Measurements from ENCODE around the gene PGLYRP4. TPM values are rescaled to one million over a fixed set of nuclear protein-coding genes. Genes with fewer than 3 reads are reported as not detected.

Gene PGLYRP4
- total RNA-seq, 1 experiment from 2014 or later = not detected

- no peak for DNase-seq (ENCODE audit: low spot score)
These were observed 30.9 kb upstream of the PGLYRP4 start for GRCh38 chr1:153379591-153379990.

GRCh38 chr1:153375511-153375910, 26.9 kb upstream of the PGLYRP4 start, which contains the start of gene S100A12:
Gene S100A12 (minus strand): TSS chr1:153375621. CDS start chr1:153374592, 1,029 bp downstream.
- DNase-seq (ENCODE audit: low spot score) = no peak

DNA sequence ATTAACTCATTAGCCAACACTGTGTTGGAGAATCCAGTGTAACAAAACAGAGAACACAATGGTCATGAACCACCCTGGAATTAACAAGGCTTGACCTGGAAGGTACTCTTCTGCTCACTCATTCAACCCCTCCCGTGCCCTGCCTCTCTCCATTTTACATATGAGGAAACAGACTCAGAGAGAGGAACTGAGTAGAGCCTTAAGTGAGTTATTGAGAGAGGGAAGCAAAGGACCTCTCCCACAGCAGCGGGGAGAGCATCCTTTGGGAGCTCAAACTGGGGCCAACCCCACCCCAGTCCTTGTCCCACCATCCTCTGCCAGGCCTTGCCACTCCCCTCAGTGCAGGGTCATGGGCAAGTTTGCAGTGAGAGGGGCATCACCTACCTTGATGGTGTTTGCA, 25.4 kb upstream of the PGLYRP4 start:
- DNase-seq (ENCODE audit: low spot score) = no peak

GRCh38 chr1:153372571-153372970, 23.9 kb upstream of the PGLYRP4 start:
- DNase-seq (ENCODE audit: low spot score) = no peak

- DNase-seq (ENCODE audit: low spot score) = no peak
These were observed 22.6 kb upstream of the PGLYRP4 start for GRCh38 chr1:153371231-153371630.

DNA sequence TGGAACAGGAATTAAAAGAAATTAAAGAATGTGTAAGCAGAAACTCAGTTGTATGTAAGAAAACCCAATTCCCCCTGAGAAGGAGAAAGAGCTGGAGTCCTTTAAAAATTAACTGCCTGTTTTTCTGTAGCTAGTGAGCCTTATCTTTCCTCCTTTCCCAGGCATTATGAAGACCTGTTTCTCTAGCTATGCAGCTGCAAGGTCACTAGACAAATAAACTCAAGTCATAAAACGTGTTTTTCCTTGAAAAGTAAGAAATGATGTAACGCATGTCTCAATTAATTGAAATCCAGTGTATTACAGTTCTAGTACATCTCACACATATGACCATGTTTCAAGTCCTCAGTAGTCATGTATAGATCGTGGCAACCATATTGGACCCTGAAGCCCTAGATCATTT, 21.5 kb upstream of the PGLYRP4 start:
- no peak for DNase-seq (ENCODE audit: low spot score)

DNA sequence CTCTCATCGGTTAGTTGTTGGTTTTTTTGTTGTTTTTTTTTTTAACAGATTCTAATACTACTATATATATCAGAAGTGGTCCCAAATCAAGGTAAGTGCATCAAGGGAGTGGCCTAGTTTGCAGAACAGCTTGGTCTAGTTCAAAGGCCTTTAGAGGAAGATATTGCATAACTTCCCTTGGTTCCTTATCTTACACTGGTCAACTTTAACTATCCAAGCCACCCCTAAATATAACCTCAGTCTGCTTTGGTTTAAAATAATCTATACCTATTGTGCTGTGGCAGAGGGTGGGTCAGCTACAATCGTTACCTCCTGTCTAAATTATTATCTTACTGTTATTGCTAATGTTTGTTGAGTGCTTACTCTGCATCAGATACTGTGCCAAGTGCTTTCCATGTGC, 19.9 kb upstream of the PGLYRP4 start:
- no peak for DNase-seq (ENCODE audit: low spot score)

DNA sequence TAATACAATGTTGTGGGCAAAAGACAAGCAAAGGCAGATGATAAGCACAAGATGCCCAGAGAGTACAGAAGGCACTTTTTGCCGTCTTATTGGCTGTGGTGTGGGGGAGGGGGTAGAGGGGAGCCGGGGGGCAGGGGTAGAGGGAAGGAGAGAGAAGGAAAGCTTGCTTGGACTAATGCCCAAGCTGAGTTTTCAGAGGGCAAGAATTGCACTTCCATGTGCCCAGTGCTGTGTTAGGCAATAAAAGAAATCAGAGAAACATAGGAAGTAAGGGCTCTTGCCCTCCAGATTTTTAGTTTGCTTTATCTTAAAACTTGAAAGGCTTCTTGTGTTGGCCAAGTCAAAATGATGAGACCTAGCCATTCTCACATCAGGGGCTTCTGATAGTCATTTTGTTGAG, 18.4 kb upstream of the PGLYRP4 start:
- no peak for DNase-seq (ENCODE audit: low spot score)

DNA sequence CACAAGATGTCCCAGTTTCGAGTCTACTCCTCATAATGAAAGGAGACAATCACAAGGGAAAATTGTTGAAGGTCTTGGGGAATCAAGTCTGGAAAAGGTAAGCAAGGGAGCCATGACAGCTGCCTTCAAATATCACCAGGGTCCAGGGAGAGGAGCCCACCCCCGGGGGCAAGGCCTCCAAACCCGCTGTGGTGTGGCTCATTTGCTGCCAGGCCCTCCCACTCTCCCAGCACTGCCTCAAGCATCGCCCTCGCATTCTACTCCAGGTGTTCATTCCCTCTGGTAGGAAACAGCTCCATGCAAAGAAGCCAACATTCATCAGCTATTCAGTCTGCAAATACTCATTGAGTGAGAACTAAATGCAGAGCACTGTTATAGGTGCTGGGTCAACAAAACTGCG, 17.6 kb upstream of the PGLYRP4 start:
- no peak for DNase-seq (ENCODE audit: low spot score)

GRCh38 chr1:153365696-153366095, 17.1 kb upstream of the PGLYRP4 start:
- no peak for DNase-seq (ENCODE audit: low spot score)

GRCh38 chr1:153364766-153365666, 16.4 kb upstream of the PGLYRP4 start:
- no peak for DNase-seq (ENCODE audit: low spot score)

- no peak for DNase-seq (ENCODE audit: low spot score)
These were observed 15.5 kb upstream of the PGLYRP4 start for GRCh38 chr1:153364156-153364555.

GRCh38 chr1:153363641-153364040, 15.0 kb upstream of the PGLYRP4 start:
- DNase-seq (ENCODE audit: low spot score) = no peak

- no peak for DNase-seq (ENCODE audit: low spot score)
These were observed 13.6 kb upstream of the PGLYRP4 start for GRCh38 chr1:153362187-153362775.

DNA sequence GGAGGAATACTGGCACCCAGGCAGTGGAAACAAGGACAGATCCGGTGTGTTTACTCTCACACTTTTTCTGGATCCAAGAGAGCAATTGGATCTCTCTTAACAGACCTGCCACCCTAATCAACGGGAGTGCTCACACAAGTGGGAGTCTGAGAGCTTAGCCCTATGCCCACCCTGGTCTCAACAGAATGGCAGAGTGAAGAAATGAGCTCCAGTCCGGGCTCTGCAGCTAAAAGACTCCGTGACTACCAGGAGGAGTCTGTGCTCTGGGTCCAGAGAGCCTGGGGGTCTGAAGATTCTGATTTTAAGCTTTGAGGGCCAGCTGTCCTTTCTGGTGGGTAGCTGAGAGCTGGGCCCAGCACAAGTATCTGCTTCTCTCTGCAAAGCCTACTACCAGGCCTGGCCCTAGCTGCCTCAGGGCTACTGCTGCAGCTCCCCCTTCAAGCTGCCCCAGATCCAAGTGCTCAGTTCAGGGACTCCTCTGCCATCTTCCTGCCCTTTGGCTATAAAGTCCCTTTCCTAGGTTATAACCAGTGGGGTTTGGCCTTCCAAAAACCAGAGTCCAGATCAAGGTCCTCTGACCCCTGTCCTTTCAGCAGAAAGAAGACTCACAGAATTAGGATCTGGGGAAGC, 13.0 kb upstream of the PGLYRP4 start:
- no peak for DNase-seq (ENCODE audit: low spot score)

GRCh38 chr1:153360592-153361479, 12.2 kb upstream of the PGLYRP4 start:
- DNase-seq (ENCODE audit: low spot score) = no peak

- DNase-seq (ENCODE audit: low spot score) = no peak
These were observed 11.5 kb upstream of the PGLYRP4 start for GRCh38 chr1:153360190-153360589.

DNA sequence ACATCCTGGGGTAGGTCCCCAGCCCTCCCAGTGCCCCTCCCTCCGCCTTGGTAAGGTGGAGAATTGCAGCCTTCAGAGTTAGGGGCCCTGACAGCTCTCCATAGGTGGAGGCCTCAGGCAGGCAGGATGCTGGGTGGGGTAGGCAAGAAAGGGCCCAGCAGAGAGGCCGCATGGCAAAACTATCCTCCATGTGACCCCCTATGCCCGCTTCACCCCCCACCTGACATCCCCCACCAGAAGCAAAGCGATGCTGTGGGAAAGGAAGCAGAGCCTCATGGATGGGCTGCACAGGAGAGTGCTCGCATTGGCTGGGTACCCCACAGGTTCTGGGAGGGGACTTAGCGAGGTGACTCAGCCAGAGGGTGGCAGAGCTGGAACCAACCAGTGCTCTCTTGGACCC, 10.6 kb upstream of the PGLYRP4 start:
- DNase-seq (ENCODE audit: low spot score) = no peak

DNA sequence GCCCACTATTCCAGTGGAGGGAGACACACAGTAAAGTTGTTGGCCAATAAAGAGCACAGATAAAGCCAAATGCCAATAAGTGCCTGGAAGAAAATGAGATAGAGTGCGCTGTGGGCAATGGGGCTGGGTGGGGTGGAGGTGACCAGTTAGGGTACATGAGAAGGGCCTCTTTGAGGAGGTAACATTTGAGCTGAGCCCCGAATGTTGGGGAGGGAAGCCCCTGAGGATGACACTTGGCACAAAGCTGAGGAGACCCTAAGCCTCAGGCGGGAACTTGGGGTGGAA, 10.0 kb upstream of the PGLYRP4 start:
- DNase-seq (ENCODE audit: low spot score) = no peak

GRCh38 chr1:153357853-153358690, 9.4 kb upstream of the PGLYRP4 start, which contains the start of gene S100A9:
Gene S100A9 (plus strand): TSS chr1:153357854. CDS start chr1:153358284, 430 bp downstream.
- DNase-seq (ENCODE audit: low spot score) = no peak

Data from HT-29 (cell line).